T-helper 1 cell (primary cell): ENCODE measurements around the gene COL27A1.

Experiments used
- DNase-seq, 5 donors: peaks; one replicate each; pipeline ENCODE4 v3.0.0-alpha.2; 2012 to 2020

Gene COL27A1

GRCh38 chr9:114207845-114208244 is 52.5 kb downstream of the COL27A1 start:
- DNase-seq = no peak

- no peak for DNase-seq
Observed at GRCh38 chr9:114209151-114209550, 53.8 kb downstream of the COL27A1 start.

DNA sequence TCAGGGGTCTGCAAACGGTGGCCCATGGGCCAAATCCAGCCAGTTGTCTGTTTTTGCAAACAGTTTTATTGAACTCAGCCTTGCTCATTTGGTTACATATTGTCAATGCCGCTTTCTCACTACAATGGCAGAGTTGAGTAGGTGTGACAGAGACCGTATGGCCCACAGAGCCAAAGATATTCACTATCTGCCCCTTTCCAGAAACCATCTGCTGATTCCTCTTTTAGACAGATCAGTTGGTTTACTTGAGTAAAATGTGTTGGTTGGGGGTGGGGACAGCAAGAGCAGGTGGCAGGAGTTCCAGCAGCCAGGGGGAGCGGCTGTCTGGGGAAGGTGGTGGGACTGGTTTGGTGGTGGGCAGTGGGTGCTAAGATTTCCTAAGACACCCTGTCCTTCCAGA is 54.8 kb downstream of the COL27A1 start:
- DNase-seq = no peak

- no peak for DNase-seq
Observed at GRCh38 chr9:114210691-114211276, 55.4 kb downstream of the COL27A1 start.

DNA sequence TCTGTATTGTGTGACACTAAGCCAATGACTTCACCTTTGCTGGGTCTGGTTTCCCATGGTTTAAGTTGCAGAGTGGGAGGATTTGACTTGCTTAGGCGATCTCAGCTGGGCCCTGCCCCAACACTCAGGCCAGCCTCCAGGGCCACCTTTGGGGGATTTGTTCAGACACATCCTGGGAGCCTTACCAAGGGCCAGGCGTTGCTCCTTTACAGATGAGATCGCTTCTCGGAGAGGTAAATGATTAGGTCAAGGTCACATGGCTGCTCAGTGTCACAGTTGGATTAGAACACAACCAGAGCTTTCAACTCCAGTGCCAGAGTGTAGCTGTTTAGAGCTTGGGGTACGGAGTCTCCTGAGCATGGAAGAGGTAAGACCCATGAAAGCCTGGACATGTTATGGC is 57.5 kb downstream of the COL27A1 start:
- DNase-seq = no peak

DNA sequence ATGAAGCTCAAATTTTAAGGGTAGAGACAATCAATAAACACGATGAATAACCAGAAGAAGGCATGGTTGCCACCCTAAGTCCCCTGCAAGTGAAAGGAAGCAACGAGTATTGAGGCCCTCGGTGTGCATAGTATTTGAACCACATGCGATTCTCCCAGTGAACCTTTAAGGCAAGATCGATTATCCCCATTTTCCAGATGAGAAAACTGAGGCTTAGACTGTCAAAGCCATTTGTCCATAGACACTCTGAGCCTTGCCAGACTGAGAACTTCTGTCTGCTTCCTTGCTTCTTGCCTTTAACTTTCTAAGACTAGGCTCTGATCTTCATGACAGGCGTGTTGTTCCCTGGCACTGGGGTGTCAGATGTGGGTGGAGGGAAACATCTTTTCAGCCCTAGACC is 58.2 kb downstream of the COL27A1 start:
- DNase-seq = no peak

GRCh38 chr9:114214181-114214580 is 58.8 kb downstream of the COL27A1 start:
- no peak for DNase-seq

DNA sequence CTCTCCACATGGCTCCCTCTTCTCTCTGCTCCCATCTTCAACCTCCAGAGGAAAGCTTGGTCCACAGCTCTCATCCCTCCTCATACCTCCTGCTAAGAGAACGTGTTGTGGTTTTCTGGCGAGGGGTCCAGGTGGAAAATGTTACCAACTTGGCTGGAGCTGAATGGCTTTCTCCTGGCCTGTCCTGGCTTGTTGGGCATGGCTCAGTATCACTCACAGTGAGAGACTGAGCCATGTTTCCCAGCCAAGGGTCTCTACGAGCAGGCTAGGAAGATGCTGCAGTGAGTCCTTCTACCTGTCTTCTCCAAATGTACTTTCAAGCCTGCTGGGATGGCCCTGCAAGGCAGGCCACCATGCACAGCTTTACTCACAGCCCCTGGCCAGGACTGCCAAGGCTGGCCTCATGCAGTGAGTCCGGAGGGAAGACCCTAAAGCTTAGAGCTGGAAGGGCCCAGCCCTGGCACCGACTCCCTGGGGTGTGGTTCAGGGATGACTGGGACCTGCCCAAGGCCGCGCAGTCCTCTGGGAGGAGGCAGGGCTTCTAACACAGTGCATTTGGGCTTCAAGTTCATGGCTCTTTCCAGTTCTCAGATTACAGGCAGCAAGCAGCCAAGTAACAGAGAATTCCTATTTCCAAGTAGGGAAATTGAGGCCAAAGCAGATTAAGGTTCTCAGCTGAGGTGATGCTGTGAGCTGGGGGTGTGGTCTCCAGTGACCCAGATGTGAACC is 59.5 kb downstream of the COL27A1 start:
- no peak for DNase-seq

- no peak for DNase-seq
Observed at GRCh38 chr9:114216081-114216480, 60.7 kb downstream of the COL27A1 start.

DNA sequence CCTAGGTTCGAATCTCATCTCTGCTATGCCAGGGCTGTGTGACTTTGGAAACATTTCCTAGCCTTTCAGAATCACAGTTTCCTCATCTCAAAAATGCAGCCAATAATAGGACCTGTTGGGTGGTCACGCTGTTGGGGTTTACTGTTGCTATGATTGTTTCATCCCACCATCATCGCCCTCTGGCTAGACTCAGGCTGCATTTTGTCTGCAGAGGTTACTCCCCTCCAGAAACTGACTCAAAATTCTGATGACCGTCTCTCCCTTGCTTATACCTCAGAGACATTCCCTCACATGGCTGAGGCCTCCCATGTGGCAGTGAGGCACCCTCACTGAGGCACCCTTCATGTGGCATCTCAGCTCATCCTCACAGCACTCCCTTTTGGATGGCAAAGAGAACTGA is 61.6 kb downstream of the COL27A1 start:
- no peak for DNase-seq

DNA sequence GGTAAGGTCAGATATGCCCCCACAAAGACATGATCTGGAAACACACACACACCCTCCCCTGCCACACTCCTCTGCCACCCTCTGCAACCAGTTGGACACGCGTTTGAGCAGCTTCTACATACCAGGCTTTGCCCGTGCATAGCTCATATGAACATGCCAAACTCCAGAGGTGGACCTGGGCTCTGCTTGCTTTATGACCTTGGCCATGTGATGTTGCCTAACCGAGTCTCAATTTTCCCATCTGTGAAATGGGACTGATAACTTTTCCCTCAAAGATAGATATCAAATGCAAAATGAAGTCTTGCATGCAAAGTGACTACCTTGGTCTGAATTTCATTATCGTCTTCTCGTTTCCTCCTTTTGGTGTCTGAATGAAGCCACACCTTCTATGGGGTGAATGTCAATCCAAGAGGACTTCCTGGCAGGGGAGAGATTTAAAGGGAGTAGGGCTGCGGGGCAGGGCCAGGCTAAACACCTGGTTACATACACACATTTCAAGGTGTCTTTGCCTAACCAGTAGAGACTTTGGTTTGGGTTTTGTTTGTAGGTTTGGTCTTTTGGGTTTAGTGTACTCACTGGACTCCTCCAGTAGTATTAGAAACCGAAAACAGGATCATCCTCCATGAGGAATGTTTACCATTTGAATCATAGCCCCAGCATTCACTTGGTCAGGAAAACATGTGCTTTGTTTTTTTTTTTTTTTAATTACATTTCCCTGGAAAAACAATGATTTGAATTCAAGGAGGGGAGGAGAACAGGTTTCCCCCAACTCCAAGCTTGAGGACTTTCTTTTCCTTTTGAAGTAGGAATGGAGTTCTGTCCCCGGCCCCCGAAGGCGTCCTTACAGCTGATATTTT is 63.2 kb downstream of the COL27A1 start:
- no peak for DNase-seq

DNA sequence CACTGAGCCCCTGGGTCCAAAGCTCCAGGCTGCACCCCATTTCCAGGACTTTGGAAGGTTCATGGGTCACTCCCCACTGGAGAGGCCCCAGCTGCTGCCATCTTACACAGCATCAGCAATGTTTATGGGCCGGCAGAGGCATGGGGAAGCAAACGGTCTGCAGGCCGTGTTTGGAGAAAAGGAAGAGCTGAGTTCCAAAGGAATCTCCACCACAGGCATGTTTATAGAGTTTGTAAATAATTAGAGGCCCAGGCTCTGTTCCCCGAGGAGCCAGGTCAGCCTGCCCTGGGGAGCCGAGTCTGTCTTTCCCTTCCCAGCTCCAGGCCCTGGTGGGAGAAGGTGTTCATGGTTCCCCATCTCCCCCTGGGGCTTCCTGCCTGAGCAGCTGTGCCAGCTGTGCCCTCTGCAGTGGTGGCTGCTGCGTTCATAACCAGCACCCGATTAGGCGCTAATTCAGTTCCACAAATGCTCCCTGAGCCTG is 64.8 kb downstream of the COL27A1 start:
- no peak for DNase-seq

DNA sequence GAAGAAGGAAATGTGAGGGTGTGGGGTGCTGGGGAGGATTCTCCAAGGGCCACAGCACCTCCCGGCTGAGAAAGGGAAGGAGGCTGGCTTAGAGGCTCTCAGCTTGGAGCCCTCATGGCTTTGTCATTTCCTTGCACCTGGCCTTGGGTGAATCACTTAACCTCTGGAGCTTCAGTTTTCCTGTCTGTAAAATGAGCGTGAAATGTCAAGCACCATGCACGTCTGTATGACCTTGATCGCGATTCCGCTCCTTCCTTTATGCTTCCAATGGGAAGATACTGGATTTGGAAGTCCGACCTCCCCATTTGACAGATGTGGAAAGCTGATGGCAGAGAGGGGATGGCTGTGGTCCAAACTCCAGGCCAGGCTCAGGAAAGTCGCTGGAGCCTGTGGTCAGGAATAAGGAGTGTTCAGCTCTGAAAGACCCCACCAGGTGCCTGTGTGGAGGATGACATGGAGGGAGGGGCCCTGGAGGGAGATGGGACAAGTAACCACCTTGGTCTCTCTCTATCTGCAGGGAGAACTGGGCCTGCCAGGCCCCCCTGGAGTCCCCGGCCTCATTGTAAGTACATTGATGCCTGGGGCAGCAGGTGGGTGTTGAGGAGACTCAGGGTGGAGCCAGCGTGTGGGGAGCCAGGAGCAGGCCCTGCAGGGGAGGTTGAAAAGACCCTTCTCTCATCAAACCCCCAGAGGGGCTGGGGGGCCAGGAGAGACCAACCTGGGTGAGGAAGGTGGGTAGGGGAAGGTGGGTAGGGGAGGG is 66.5 kb downstream of the COL27A1 start:
- DNase-seq = no peak

DNA sequence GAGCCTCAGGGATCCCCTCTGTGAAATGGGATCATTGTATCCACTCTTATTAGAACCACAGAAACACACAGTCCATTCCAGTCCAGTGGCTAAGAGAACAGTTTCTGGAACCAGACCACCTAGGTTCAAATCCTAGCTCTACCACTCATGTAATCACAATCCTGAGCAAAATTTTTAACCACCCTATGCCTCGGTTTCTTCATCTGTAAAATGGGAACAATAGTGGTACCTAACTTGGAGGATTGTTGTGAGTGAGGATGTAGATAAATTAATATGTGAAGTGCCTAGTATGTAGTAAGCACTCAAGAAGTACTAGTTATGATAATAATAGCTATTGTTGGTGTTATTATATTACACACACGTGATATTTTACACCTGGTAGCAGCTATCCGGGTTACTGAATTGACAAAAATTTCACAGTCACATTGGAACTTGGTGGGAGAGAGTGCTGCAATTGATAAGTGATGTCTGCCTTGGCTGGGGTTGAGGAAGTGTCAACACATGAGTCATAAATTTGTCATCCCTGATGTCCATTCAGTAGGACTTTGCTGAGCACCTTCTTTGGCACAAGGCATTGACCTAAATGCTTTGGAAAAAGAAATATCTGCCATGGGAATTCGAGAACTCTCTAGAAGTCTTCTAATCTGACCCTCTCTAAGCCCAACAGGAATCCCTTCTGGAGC is 68.4 kb downstream of the COL27A1 start:
- DNase-seq = no peak

DNA sequence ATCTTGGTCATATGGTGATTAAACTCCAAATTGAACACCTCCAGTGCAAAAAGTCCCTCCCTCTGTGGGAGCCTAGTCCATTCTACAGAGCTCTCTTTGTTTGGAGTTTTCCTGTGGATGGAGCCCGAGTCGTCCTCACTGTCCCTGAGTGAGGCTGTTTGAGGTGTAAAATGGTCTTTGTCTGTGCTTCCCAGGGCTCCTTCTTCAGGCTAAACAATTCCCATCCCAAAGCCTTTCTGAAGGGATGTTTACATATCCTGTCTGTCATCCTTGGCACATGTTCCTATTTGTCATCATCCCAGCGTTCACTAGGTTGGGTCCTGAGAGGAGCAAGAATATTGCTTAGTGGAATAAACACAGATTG is 68.9 kb downstream of the COL27A1 start:
- no peak for DNase-seq

GRCh38 chr9:114225561-114226212 is 70.3 kb downstream of the COL27A1 start:
- no peak for DNase-seq

DNA sequence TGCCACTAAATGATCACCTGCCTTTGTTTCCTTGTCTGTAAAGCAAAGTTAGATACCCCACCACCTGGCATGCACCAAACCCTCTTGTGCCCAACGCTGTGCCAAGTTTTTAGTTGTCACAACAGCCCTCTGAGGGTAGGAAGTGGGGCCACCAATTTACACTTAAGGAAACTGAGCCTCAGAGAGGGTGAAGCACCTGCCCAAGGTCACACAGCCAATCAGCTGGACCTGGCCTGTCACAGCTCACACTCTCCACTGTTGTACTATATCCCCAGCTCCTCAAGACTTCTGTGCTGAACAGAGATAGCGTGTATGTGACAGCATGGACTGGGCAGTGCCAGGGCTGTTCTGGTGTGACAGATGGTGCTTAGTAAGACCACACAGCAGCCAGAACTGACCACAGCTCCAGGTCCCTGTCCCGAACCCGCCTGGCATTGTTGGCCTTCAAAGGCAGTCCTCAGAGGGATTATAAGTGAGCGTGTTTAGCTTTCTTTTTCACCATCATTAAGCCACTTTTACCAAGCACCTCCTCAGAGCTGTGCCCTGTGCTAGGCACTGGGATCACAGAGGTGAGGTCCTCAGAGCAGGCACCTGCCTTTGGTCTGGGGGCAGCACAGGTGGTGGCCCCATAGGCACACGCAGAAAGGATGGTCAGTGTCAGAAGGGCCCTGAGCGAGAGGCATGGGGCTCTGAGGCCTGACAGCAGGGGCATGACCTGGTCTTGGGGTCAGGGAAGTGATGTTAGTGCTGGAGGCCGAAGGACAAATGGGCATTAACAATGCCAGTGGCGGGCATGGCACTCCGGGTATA is 71.1 kb downstream of the COL27A1 start:
- DNase-seq = no peak

DNA sequence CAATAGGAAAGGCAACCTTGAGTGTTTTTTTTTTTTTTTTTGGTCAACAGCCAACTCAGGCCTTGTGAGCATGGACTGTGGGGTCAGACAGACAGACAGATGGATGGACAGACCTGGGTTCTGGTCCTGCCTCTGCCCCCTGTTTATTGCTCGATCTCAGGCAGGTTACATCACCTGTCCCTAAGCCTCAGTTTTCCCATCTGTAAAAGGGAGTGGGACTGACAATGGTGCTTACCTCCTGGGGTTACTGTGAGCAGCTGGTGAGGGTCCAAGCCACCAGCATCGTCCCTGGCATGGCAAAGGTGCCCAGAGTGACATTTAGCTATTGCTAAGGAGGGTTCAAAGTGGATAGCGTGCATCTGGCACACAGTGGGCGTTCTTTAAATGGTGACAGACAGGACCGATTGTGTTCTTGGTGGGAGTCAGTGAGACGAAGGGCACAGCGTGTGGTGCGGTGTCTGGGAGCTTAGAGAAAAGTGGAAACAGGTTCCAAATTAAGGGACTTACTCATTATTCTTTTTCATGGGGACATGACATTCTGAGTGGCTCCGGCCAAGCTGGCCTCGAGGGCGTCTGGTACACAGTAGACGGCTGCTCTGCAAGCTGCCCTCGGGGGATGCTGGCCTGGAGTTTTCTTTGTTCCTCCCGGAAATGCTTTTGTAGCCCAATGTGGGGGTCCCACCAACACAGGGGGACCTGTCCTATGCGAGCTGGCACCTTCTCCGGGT is 72.1 kb downstream of the COL27A1 start:
- DNase-seq = no peak

GRCh38 chr9:114228016-114228808 is 72.9 kb downstream of the COL27A1 start:
- DNase-seq = no peak
